Measurements from ENCODE around the gene ELP6.
"Not testable (repeated sequence)": the region's sequence is repeated elsewhere in the genome, so short reads cannot be mapped to it uniquely, and the experiment has no call there.

ELP6 gene

DNA sequence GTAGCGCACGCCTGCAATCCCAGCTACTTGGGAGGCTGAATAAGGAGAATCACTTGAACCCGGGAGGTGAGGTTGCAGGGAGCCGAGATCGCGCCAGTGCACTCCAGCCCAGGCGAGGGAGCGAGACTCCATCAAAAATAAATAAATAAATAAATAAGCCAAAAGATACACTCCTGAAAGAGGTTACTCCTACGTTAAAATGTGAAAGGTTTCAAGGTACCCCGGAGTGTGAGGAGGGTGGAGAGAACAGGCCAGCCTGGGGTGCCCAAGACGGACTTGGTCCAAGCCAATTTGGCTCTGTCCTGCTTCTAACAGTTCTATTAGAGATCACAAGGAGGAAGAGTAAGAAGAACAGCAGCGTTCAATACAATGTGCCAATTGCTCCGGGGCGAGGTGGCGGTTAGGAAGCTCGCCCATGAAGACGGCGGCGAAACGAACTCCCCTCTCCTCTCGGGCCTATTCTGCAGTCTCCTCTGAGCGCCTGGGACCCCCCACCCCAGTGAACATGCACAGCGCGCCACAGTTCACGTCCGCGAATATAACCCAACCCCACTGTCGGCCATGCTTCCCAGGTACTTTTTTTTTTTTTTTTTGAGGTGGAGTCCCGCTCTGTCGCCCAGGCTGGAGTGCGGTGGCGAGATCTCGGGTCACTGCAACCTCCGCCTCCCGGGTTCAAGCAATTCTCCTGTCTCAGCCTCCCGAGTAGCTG, 942 bp downstream of the ELP6 start:
- DNase-seq (peak; percentile 33), ATAC-seq (no peak)

DNA sequence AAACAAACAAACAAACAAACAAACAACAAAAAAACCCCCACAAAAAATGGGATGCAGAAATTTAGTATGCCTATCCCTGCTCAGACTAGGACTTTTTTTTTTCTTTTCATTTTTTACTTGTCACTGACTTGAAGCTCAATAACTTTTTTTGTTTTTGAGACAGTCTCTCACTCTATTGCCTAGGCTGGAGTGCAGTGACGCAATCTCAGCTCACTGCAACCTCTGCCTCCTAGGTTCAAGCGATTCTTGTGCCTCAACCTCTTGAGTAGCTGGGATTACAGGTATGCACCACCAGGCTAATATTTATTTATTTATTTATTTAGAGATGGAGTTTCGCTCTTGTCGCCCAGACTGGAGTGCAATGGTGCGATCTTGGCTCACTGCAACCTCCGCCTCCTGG, 8.2 kb downstream of the ELP6 start:
- DNase-seq, ATAC-seq: not testable (repeated sequence)

DNA sequence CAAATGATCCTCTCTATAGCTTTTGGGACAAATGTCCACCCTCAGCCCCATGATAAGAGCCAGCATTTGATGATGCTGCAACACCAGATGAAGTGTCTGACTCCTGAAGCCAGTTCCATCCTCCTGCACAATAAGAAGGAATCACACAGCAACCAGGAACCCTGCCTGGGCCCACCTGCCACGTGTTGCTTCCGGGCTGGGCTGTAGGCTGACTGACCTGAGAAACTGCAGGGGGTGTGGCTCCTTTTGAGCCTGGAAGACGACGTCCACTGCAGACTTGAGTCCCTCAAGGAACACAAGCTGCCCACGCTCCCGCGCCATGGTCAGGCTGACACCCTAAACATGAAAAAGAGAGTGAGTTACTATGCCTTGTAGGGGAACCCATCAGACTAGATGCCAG, 9.4 kb downstream of the ELP6 start:
- no peak for DNase-seq
- ATAC-seq = no peak

DNA sequence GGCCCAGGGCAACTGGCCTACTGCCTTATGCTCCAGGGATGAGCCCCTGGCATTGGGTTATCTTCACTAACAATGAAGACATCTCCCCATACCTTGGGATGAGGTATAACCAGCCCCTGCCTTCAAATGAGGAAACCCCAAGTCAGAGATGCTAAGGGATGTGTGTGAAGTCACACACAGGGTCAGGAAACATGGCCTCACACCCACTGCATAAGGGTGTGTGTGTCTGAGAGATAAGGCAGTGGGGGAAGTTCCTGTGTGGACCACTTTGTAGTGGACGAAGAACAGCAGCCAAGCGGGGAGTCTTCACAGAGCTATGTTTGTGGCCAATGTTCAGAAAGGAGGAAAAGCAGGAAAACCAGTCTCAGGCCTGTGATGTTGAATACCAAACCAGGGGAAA, 10.5 kb downstream of the ELP6 start:
- ATAC-seq (no peak), DNase-seq (no peak)

DNA sequence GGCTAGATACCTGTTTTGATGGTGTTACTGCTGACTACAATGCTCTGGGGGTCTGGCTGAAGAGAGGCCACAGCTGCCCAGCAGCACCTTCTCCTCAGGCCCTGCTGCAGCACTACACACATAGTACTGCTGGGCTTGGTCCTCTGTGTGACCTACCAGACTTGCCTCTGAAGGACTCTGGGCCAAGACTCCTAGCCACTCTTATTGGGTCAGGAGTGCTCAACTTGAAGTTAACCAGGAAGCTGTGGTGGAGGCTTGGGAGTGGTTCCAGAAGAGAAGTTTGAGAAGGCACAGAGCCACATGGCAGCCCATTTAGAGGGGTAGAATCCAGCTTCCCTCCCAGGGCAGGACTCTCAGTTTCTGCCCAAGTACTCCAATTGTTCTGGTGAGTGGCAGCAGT, 16.6 kb downstream of the ELP6 start:
- no peak for ATAC-seq
- no peak for DNase-seq

DNA sequence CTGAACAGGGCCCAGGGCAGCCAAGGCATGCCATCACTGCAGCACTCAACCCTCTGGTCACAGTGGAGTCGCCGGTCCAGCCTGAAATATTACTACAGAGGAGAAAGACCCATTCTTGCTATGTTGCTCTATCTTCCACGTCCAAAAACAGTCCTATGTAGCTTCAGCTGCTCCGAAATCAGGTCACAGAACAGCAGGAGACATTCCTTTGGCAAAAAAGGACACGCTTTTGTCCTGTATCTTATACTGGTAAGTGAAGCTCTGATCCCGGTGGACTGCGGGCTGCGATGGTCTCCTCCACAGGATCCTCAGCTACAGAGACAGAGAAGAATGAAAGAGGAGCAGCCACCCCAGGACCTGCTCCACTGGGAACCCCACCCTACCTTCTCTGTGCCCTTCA, 17.6 kb downstream of the ELP6 start:
- DNase-seq (no peak), ATAC-seq (no peak)

DNA sequence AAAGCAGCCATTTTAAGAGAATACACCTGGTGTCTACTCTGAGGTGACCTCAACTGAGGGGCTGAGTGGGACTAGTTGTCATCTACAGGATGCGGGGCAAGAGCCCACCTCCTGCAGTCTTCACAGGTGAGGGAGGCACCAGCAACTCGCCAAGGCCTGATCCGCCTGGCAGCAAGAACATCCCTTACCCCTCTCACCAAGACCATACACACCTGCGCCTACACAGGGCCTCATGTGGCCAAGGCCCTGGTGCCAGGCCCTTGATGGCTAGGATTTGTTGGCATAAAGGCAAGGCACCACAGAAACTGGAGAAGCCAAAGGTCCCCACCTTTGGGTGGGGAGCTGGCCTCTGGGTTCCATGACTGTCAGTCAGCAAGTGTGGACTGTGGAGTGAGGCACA, 18.4 kb downstream of the ELP6 start:
- DNase-seq = no peak
- ATAC-seq = no peak

DNA sequence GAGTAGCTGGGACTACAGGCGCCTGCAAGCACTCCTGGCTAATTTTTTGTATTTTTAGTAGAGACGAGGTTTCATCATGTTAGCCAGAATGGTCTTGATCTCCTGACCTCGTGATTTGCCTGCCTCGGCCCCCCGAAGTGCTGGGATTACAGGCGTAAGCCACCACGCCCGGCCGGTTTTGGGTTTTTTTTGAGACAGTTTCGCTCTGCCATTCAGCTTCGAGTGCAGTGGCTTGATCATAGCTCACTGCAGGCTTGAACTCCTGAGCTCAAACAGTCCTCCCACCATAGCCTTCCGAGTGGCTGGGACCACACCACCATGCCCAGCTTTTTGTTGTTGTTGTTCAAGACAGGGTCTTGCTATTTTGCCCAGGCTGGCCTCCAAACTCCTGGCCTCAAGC, 21.7 kb downstream of the ELP6 start:
- DNase-seq (no peak), ATAC-seq (no peak)

DNA sequence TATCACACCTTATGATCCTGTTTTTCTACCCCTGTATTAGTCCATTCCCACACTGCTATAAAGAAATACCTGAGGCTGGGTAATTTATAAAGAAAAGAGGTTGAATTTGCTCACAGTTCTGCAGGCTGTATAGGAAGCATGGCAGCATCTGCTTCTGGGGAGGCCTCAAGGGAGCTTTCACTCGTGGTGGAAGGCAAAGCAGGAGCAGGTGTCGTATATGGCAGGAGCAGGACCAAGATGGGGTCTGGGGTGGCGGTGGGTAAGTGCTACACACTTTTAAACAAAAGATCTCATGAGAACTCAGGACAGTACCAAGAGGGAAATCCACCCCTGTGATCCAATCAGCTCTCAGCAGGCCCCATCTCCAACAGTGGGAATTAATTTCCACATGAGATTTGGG, 22.3 kb downstream of the ELP6 start:
- no peak for DNase-seq
- no peak for ATAC-seq

DNA sequence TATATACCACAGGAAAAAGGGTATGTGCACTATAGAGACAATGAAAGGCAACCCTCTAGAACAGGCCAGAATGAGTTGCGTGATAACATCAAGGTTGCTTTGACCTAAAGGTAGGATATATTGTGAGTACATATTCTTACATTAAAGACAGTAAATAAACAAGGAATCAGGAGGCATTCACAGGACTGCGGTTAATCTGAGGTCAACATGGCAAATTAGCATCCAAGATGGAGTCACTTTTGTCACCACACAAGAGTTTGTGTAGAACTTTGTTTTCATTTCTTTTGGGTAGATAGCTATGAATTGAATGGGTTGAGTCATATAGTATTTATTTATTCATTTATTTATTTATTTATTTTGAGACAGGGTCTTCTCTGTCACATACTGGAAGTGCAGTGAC, 26.2 kb downstream of the ELP6 start:
- DNase-seq (no peak), ATAC-seq (no peak)

DNA sequence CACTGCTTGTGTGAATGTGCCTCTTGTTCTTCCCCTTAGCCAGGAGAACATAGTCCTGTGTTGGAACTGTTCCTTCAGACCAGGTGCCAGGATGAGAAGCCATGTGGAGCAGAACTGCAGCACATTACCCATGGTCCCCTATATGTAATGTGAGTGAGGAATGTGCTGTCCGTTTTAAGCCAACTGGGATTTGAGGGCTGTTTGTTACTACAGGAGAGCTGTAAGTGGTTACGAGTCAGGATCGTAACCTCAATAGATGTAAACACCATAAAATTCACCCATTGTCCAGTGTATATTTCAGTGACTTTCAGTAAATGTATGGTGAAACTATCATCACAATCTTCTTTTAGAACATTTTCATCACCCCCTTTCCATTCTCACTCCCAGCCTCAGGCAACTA, 27.7 kb downstream of the ELP6 start:
- ATAC-seq = no peak

DNA sequence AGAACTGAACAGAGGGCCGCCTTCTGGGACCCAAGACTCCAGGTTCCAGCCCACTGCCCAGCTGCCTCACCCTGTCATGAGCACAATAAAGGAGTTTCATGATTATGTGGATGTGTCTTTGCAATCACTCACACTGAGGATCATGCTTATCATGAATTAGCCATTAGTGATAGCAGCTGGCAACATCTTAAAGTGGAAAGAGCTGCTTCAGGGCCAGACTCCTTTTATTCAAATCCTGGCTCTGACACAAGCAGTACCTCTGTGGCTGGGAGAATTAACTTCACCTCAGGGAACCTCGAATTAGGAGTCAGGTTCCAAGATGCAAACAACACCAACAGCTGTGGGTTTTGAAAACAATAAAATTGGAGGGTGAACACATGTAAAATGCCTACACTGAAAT, 31.1 kb downstream of the ELP6 start:
- DNase-seq = no peak
- no peak for ATAC-seq

More for the DNA sequence above, 27.7 kb downstream of the ELP6 start:
- no peak for DNase-seq

DNA sequence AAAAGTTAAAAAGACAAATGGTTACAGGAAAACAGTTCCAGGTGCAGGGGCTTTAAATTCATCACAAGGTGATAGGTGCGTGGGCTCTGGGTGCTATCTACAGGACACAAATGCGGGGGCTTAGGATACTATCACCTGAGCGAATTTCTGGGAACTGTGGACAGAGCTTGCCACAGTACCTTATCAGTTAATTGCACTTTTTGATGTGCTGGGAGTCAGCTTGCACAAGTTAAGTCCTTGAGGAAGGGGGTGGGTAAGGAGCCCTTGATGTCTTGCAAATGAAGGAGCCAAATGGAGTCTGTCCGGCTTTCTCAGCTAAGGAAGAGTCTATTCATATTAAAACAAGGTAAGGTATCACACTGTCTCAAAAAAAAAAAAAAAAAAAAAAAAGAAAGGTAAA, 31.7 kb downstream of the ELP6 start:
- ATAC-seq, DNase-seq: not testable (repeated sequence)

DNA sequence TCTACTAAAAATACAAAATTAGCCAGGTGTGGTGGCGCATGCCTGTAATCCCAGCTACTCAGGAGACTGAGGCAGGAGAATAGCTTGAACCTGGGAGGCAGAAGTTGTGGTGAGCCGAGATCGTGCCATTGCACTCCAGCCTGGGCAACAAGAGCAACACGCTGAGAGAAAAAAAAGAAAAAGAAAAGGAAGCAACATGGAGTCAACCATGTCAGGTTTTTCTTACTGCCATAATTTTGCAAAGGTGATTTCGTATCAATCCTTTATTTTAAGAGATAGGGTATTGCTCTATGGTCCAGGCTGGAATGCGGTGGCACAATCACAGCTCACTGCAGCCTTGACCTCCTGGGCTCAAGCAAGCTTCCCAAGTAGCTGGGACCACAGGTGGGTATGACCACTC, 33.2 kb downstream of the ELP6 start:
- not testable (repeated sequence) for DNase-seq

DNA sequence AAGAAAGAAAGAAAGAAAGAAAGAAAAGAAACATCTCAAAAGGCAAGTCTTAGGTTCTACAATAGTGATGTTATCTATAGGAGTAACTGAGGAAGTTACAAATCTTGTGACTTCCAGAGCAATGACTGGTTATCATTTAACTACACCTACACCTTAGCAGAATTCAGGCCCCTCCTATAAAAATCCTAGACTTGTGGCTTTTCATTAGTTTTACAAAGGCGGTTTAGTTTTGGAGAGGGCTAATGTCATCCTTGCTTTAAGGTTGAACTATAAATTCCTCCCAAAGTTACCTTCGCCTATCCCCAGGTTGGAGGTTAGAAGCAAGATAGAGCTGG, 33.7 kb downstream of the ELP6 start:
- DNase-seq (no peak), ATAC-seq (no peak)

More for the DNA sequence above, 33.2 kb downstream of the ELP6 start:
- ATAC-seq = not testable (repeated sequence)

DNA sequence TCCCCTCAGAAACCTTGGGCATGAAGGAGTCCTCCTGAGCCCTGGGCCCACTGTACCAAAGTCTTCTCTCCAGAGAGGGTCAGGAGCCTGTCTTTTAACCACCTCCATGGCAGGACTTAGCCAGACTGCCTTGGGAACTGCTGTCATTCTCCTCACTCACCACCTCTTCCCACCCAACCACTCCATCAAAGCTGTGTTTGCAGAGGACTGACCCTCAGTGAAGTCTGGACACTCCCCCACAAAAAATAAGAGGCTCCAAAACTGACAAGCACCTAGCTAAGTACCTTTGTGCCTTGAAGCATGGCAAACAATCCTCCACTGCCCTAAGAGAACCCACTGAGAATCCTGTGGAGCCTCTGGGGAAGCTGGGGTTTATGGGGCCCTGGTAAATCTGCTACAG, 35.5 kb downstream of the ELP6 start:
- no peak for ATAC-seq

DNA sequence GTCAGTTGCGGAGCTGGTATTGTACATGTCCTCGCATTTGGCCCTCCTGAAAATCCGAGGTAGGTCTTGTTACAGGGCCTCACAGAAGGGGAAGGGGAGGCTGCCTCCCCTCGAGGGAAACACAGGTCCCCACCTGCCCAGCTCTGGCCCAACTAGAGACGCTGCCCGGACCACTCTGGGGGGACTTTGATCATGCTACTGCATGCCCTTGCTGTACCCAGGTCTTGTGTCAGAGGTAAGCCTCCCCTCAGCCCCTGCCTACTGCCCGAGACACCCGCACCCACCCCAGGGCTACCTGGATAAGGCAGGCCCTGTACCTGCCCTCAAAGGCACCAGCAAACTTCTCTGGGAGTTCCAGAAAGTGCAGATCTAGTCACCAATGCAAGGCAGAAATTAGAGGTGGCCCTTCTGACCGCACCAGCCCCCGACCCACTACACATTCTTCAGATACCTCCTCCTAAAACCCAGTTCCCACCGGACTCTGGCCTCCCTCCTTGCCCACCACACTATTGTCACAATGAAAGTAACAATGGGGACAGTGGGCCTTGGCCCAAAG, 36.8 kb downstream of the ELP6 start:
- ATAC-seq (no peak), DNase-seq (peak; percentile 12)

More for the DNA sequence above, 35.5 kb downstream of the ELP6 start:
- no peak for DNase-seq

DNA sequence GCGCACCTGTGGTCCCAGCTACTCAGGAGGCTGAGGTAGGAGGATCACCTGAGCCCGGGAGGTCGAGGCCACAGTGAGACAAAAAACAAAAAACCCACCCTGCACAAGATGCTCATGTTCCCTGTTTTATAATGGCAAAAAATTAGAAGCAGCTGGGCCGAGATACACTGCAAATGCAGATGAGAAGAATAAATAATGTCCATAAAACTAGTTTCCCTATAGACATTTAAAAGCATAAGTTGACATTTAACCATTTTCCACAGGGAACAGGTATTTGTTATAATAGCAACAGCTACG, 37.2 kb downstream of the ELP6 start:
- no peak for ATAC-seq
- DNase-seq = no peak

DNA sequence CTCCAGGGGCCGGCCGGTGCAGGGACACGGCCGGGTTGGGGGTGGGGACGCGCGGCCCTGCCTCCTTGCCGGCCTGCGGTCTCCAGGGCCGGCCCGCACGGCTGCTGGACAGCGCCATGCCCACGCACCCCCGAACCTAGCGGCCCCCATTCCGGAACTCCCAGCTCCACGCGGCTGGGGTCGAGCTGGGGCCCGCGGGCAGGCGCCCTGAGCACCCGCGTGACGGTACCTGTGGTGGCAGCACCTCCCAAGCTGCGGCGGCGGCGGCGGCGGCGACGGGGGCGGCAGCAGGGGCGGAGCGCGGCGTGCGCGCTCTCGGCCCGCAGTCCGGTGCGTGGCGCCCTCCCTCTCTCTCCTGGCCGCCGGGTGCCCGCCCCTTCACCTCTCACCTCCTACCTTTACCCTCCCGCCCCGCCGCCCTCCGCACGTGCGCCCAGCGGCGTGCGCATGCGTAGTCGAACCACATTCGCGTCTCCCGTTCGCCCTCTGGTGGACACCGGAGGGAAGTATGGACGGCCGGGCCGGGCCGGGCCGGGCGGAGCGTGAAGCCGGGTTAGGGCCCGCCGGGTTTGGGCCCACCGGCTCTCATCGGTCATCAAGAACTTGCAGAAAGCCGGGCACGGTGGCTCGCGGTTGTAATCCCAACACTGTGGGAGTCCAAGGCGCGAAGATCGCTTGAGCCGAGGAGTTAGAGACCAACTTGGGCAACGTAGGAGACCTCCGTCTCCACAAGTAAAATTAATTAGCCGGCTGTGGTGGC, 37.8 kb downstream of the ELP6 start, which contains the start of gene SCAP:
SCAP (minus strand) TSS at position 372 of the 760 bp plus-strand sequence. CDS start 32,948 bp downstream, outside the sequence.
- peak; percentile 96 for ATAC-seq
- peak; percentile 97 for DNase-seq

DNA sequence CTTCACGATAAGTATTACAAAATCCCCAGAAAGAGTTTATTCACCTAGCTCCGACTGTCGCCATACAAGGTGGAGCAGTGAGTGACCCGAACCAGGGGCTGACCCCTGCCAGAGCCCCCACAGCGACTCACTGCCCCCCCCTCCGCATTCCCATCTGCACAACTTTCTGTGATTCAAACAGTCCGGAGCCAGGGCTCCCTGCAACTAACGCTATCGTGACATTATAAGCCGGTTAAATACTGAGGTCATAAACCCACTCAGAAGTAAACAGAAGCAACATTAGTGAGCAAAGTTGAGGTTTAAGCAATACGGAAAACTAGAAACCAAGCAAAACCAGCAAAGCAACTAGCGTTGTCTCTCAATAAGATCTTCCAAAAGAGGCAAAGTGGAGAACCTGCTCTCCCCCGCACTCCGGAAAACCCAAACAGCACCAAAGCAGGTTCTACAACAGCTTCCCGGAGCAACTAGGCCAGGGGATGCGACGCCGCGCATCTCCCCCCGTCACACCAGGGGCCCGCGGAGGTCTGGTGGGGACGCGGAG, 38.4 kb downstream of the ELP6 start:
- DNase-seq (peak; percentile 12), ATAC-seq (peak; percentile 3)

DNA sequence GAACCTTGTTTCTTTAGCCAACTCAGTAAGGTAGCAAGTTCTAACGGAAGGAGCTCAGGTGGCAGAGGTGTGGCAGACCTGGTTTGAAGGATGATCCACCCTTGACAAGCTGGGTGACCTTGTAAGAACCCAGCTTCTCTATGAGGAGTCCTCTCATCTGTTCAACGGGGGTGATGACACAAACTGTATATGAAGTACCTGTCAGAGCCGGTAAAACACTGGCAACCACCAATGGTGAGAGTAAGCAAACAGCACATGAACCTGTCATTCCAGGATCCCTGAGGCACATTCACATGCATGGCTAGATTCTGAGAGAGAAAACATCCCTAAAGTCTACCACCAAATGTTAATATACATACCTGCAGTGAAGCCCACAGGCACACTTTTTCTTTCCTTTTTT, 40.1 kb downstream of the ELP6 start:
- DNase-seq = no peak
- ATAC-seq = no peak

DNA sequence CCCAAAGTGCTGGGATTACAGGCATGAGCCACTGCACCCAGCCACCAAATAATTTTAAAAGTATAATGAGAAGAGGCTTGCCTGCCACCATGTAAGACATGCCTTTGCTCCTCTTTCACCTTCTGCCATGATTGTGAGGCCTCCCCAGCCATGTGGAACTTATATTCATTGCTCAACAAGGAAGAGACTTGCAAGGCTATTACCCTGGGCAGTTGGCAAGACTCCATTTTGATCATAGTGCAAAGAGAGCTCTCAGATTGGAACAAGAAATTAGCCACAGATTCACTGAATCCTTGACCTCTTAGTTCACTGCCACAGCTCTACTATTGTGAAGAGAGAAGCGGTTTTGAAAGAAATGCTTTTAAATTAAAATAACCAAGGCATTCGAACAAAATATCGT, 43.9 kb downstream of the ELP6 start:
- ATAC-seq (no peak), DNase-seq (no peak)

DNA sequence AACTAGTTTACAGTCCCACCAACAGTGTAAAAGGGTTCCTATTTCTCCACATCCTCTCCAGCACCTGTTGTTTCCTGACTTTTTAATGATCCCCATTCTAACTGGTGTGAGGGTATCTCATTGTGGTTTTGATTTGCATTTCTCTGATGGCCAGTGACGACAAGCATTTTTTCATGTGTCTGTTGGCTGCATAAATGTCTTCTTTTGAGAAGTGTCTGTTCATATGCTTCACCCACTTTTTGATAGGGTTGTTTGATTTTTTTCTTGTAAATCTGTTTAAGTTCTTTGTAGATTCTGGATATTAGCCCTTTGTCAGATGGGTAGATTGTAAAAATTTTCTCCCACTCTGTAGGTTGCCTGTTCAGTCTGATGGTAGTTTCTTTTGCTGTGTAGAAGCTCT, 45.2 kb downstream of the ELP6 start:
- not testable (repeated sequence) for DNase-seq, ATAC-seq

Measured in stimulated activated naive CD8-positive, alpha-beta T cell treated with anti-CD3 and anti-CD28 coated beads, Interleukin-15, Interleukin-2, amounts not matched to agents 100 U/mL and 50 U/mL, for 24 hours (primary cell).